Measurements from ENCODE around the gene OR7G1.

OR7G1 gene, protein sequence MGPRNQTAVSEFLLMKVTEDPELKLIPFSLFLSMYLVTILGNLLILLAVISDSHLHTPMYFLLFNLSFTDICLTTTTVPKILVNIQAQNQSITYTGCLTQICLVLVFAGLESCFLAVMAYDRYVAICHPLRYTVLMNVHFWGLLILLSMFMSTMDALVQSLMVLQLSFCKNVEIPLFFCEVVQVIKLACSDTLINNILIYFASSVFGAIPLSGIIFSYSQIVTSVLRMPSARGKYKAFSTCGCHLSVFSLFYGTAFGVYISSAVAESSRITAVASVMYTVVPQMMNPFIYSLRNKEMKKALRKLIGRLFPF

DNA sequence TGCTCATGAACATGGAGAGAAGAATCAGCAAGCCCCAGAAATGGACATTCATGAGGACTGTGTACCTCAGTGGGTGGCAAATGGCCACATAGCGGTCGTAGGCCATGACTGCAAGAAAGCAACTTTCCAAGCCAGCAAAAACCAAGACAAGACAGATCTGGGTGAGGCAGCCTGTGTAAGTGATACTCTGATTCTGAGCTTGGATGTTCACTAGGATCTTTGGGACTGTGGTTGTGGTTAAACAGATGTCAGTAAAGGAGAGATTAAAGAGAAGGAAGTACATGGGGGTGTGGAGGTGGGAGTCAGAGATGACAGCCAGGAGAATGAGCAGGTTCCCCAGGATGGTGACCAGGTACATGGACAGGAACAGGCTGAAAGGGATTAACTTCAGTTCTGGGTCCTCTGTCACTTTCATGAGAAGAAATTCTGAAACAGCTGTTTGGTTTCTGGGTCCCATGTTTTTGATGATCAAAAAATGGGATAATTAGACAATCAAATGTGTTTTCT lies at the start of gene OR7G1:
Gene OR7G1 (minus strand): TSS at position 457 of the 507 bp plus-strand sequence. CDS start 0 bp downstream, at position 457.
- DNase-seq = no peak

GRCh38 chr19:9165261-9165660 lies 49.7 kb upstream of the OR7G1 start:
- no peak for DNase-seq

GRCh38 chr19:9161427-9161826 lies 45.9 kb upstream of the OR7G1 start:
- no peak for DNase-seq

DNA sequence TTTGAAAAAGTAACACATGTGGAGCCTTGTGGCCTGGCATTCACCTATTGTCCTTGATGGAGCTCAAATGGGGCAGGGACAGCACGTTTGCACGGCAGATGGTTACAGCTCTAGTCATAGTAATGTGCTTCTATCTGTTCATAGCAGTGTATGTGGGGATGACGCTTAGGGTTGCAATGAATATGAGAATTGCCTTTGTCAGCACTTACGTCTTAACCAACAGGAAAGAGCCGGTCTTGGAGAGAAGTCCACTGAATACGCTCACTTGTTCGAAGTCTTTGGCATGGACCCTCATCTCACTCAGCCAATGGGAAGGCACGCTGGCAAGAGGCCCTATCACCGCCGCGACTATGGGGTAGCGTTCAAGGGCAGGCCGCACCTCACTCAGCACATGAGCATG lies 44.3 kb upstream of the OR7G1 start:
- no peak for DNase-seq

DNA sequence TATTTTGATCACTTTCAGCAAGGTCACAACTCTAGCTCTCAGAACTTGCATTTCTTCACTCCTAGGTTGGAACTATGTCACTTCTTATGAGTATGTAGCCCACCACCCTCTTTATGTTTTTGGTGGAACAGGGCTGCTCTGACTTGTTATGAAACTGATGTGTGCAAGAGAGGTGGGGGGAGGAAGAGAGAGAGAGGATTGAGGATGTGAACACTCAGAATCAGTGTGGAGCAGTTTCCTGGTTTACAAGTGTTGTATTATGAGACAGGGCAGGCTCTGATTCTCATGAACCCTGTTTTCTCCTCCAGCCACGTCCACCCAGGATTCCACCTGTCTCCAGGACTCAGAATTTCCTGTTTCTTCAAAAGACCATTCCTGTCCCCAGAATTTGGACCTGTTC lies 40.7 kb upstream of the OR7G1 start:
- no peak for DNase-seq

DNA sequence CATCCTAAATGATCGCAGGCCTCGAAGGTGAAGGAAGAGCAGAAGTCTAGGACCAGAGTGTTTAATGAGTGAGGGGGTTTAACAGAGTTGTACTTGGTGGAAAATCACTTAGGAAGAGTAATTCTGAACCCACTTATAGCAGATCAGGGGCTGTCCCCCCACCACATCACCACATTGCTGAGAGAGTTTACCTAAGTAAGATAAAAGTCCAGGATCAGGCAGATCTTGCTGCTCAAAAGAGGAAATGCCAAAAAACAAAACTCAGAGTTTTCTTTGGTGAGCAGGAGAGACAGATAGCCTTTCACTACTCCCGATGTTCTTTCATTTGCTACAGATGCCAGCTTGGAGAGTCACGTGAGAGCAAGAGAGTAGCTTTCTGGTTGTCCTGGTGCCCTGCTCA lies 40.0 kb upstream of the OR7G1 start:
- DNase-seq = no peak

- no peak for DNase-seq
Measured at GRCh38 chr19:9151367-9151766, 35.8 kb upstream of the OR7G1 start.

- DNase-seq = no peak
Measured at GRCh38 chr19:9150650-9151049, 35.1 kb upstream of the OR7G1 start.

DNA sequence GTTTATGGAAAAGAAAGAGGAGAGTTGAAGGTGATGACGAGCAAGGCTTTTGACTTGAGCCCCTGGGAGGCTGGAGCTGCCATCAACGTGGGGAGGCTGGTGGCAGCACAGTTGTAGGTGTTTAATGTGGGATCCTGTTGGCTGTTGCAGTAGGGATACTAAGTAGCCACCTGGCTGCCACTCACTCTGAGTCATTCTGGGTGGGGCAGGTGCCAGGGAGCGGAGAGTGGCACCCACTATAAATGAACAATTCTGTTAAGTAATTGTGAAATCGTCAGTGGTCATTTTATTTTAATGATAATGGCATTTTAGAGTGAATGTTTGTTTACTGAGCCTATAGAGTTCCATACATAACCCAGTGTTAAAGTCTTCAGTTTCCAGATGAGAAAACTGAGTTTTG lies 34.4 kb upstream of the OR7G1 start:
- DNase-seq = no peak

- no peak for DNase-seq
Measured at GRCh38 chr19:9148697-9149096, 33.1 kb upstream of the OR7G1 start.

GRCh38 chr19:9146882-9147281 lies 31.3 kb upstream of the OR7G1 start:
- DNase-seq = no peak

GRCh38 chr19:9144920-9145319 lies 29.4 kb upstream of the OR7G1 start:
- no peak for DNase-seq

GRCh38 chr19:9140159-9140874 lies 24.8 kb upstream of the OR7G1 start, which contains the start of gene ZNF317:
TSS of gene ZNF317 (plus strand) at chr19:9140397. CDS start at chr19:9156017, 15,620 bp downstream.
- peak; percentile 79 for DNase-seq

- no peak for DNase-seq
Measured at GRCh38 chr19:9139609-9140158, 24.1 kb upstream of the OR7G1 start.

DNA sequence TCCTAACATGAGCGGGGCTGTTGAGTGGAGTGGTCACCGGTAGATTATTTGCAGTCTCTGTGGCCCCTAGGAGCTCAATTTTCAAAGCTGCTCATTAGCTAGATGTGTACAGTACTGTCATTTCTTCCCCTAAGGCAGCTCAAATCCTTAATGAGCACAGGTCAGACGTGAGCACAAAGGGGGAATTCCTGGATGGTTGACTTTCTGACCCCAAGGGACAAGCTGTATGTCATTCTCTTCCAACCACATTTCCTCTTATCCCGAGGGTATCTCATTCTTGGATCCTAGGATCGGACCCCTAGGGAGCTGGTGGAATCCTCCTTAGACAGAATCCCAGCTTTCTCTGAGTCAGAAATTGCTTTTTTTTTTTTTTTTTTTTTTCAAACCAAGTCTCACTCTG lies 16.9 kb upstream of the OR7G1 start:
- no peak for DNase-seq

DNA sequence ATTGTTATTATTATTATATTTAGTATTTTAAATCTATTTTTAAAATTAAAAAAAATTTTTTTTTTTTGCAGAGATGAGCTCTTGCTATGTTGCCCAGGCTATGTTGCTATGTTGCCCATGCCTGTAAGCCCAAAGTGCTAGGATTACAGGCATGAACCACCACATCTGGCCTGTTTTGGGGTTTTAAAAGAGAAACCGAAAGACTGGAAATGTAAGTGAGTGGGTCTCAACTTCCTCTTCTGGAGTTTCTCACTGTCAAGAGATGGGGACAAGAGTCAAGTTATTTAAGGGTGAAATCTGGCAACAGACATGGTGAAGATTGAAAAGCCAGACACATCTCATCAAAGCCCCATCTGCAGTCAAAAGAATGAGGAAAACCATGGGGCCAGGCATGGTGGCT lies 15.4 kb upstream of the OR7G1 start:
- no peak for DNase-seq

- DNase-seq = no peak
Measured at GRCh38 chr19:9128171-9128570, 12.6 kb upstream of the OR7G1 start.

GRCh38 chr19:9126900-9127405 lies 11.4 kb upstream of the OR7G1 start, which contains the start of gene OR7G3:
TSS of gene OR7G3 (minus strand) at chr19:9126950. CDS start at chr19:9126950, 0 bp downstream.
- no peak for DNase-seq

- no peak for DNase-seq
Measured at GRCh38 chr19:9116547-9116946, 984 bp upstream of the OR7G1 start.

DNA sequence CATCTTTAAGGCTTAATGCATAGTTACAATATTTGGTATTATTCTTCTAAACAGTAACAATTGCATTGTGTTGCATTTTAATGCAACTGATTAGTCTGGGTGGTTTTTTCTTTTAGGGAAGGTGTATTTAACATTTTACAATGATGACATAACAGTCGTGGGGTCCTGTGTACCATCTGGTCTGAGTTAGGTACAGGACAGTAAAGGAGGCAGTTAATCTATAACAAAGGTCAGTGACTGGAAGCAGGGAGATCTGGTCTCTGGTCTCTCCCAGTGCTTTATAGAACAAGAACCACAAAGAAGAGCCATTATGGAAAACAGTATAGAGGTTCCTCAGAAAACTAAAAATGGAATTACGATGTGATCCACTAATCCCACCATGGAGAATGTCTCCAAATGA lies 5.6 kb downstream of the OR7G1 start:
- no peak for DNase-seq

DNA sequence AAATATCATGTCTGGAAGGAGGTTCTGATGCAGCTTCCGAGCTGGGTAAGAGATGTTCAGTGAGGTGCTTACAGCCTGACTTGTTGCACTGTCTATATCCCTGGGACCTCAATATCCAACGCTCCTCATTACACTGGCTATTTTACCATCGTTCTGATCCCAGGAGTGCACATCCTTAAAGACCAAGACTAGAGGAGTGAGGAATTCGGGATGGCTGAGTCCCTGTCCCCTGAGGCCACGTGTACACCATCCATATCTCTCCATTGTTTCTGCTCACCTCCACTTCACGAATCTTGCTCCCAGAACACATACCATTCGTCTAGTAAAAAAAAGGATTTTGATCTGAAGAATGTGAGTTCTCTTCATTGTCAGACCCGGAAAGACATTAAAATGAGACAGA lies 8.2 kb downstream of the OR7G1 start, which contains the start of gene OR7G2:
Gene OR7G2 (minus strand): TSS at position 101 of the 400 bp plus-strand sequence. CDS start 4,232 bp downstream, outside the sequence.
- no peak for DNase-seq

DNA sequence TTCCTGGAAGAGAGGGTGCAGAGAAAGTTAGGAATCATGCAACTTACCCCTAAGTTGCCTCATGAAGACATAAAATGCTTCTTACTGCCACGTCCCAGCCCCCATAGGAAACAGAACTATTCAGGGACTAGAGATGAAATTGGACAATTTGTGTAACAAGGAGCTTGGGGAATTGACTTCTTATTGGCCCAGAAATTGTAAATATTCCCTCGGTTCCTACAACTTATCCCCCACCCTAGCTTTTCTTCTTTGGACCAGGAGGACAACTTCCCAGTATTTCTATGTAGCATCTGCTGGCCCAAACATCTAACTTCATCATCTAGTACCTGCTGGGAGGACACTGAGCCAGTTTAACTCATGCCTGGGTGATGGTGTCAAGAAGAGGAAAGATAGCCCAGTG lies 28.8 kb downstream of the OR7G1 start, which contains the start of gene OR1M1:
Gene OR1M1 (plus strand): TSS at position 301 of the 400 bp plus-strand sequence. CDS start 6,184 bp downstream, outside the sequence.
- no peak for DNase-seq

GRCh38 chr19:9078651-9079050 lies 36.9 kb downstream of the OR7G1 start:
- DNase-seq = no peak

All from activated effector memory CD4-positive, alpha-beta T cell treated with Interleukin-2 at 50 U/mL for 16 hours (primary cell).